ENCODE results near the gene PRPSAP1. TPM values are rescaled to one million over a fixed set of nuclear protein-coding genes. Genes with fewer than 3 reads are reported as not detected.

PRPSAP1 gene
- total and polyA plus RNA-seq, 2 of the 8 experiments (the other 6 are each of a cell fraction or from before 2014, with no cell fraction given), result 32.0 to 54.2 TPM

DNA sequence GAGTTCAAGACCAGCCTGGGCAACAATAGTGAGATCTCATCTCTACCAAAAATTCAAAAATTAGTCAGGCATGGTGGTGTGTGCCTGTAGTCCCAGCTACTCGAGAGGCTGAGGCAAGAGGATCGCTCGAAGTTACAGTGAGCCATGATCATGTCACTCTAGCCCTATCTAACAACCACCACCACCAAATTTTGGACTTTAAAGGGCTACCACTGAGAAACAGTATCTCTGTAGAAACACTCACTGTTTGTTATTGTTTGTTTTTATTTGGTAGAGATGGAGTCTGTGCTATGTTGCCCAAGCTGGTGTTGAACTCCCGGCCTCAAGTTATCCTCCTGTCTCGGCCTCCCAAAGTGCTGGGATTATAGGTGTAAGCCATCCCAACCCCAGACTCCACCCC lies 89.8 kb downstream of the PRPSAP1 start (continued):
- no peak for TF ChIP-seq SIX5 (IDR thresholded peaks at IDR 0.05; ENCODE audit: low read depth, low read length)
- TF ChIP-seq MAFK (IDR thresholded peaks at IDR 0.05; ENCODE audit: low read depth, low read length), result no peak
